ENCODE data around the gene ASTN2. TPM values are rescaled to one million over a fixed set of nuclear protein-coding genes. Genes with fewer than 3 reads are reported as not detected.

Gene ASTN2
- total RNA-seq, 1 donor from 2014 or later: 12.2 TPM

GRCh38 chr9:117234103-117234502, 180.8 kb downstream of the ASTN2 start:
- H3K4me3 ChIP-seq (ENCODE audit: low read depth, low read length): no peak overlapping the region
- TF ChIP-seq, protein P1, sequence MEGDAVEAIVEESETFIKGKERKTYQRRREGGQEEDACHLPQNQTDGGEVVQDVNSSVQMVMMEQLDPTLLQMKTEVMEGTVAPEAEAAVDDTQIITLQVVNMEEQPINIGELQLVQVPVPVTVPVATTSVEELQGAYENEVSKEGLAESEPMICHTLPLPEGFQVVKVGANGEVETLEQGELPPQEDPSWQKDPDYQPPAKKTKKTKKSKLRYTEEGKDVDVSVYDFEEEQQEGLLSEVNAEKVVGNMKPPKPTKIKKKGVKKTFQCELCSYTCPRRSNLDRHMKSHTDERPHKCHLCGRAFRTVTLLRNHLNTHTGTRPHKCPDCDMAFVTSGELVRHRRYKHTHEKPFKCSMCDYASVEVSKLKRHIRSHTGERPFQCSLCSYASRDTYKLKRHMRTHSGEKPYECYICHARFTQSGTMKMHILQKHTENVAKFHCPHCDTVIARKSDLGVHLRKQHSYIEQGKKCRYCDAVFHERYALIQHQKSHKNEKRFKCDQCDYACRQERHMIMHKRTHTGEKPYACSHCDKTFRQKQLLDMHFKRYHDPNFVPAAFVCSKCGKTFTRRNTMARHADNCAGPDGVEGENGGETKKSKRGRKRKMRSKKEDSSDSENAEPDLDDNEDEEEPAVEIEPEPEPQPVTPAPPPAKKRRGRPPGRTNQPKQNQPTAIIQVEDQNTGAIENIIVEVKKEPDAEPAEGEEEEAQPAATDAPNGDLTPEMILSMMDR (IDR thresholded peaks at IDR 0.05; ENCODE audit: insufficient read depth, low read length, poor library complexity, severe bottlenecking): no peak
- no peaks in the 10 kb centered on the region for H3K27me3 ChIP-seq (ENCODE audit: control insufficient read depth, insufficient read depth, low read length)
- no peak for DNase-seq (ENCODE audit: low read depth)
- H3K36me3 ChIP-seq (ENCODE audit: control insufficient read depth, insufficient read depth, low read length): no peaks in the 10 kb centered on the region

- no peak for DNase-seq (ENCODE audit: low read depth)
- H3K36me3 ChIP-seq (ENCODE audit: control insufficient read depth, insufficient read depth, low read length): no peaks in the 10 kb centered on the region
- TF ChIP-seq, protein P1 (IDR thresholded peaks at IDR 0.05; ENCODE audit: insufficient read depth, low read length, poor library complexity, severe bottlenecking): no peak
- H3K27me3 ChIP-seq (ENCODE audit: control insufficient read depth, insufficient read depth, low read length): no peaks in the 10 kb centered on the region
- no peak overlapping the region for H3K4me3 ChIP-seq (ENCODE audit: low read depth, low read length)
Observed at GRCh38 chr9:117233016-117233415, 181.8 kb downstream of the ASTN2 start.

- Histone ChIP-seq H3K27me3 (ENCODE audit: control insufficient read depth, insufficient read depth, low read length) (no peaks in the 10 kb centered on the region), H3K4me3 (ENCODE audit: low read depth, low read length) (no peak overlapping the region), H3K36me3 (ENCODE audit: control insufficient read depth, insufficient read depth, low read length) (no peaks in the 10 kb centered on the region)
- no peak for DNase-seq (ENCODE audit: low read depth)
- TF ChIP-seq, protein P1 (IDR thresholded peaks at IDR 0.05; ENCODE audit: insufficient read depth, low read length, poor library complexity, severe bottlenecking): no peak
Observed at GRCh38 chr9:117232281-117232680, 182.6 kb downstream of the ASTN2 start.

GRCh38 chr9:117231012-117231411, 183.8 kb downstream of the ASTN2 start:
- H3K4me3 ChIP-seq (ENCODE audit: low read depth, low read length): no peak overlapping the region
- TF ChIP-seq, protein P1 (IDR thresholded peaks at IDR 0.05; ENCODE audit: insufficient read depth, low read length, poor library complexity, severe bottlenecking): no peak
- DNase-seq (ENCODE audit: low read depth): no peak
- H3K27me3 ChIP-seq (ENCODE audit: control insufficient read depth, insufficient read depth, low read length): no peaks in the 10 kb centered on the region
- H3K36me3 ChIP-seq (ENCODE audit: control insufficient read depth, insufficient read depth, low read length): no peaks in the 10 kb centered on the region

- DNase-seq (ENCODE audit: low read depth): peak; percentile 52
- H3K4me3 ChIP-seq (ENCODE audit: low read depth, low read length): no peak overlapping the region
- H3K27me3 ChIP-seq (ENCODE audit: control insufficient read depth, insufficient read depth, low read length): no peaks in the 10 kb centered on the region
- TF ChIP-seq, protein P1 (IDR thresholded peaks at IDR 0.05; ENCODE audit: insufficient read depth, low read length, poor library complexity, severe bottlenecking): no peak
- no peaks in the 10 kb centered on the region for H3K36me3 ChIP-seq (ENCODE audit: control insufficient read depth, insufficient read depth, low read length)
Observed at GRCh38 chr9:117224695-117225094, 190.2 kb downstream of the ASTN2 start.

GRCh38 chr9:117218951-117219350, 195.9 kb downstream of the ASTN2 start:
- DNase-seq (ENCODE audit: low read depth): no peak
- Histone ChIP-seq H3K36me3 (ENCODE audit: control insufficient read depth, insufficient read depth, low read length) (no peaks in the 10 kb centered on the region), H3K27me3 (ENCODE audit: control insufficient read depth, insufficient read depth, low read length) (no peaks in the 10 kb centered on the region), H3K4me3 (ENCODE audit: low read depth, low read length) (no peak overlapping the region)
- TF ChIP-seq, protein P1 (IDR thresholded peaks at IDR 0.05; ENCODE audit: insufficient read depth, low read length, poor library complexity, severe bottlenecking): no peak
